Stimulated activated CD4-positive, alpha-beta T cell treated with anti-CD3 and anti-CD28 coated beads, Interleukin-1b, Interleukin-23, amount 100 ng/mL, for 24 hours (primary cell): Measurements from ENCODE around the gene ARHGAP24.
"Not testable (repeated sequence)": the region's sequence is repeated elsewhere in the genome, so short reads cannot be mapped to it uniquely, and the experiment has no call there.

Experiments used
- DNase-seq, 4 experiments: peaks; one replicate each; pipeline ENCODE4 v3.0.0-alpha.2; 2020; ENCODE audit warnings: low read depth in 4 of 4, low spot score in 1 of 4

Gene ARHGAP24

GRCh38 chr4:85482010-85482738 is 7.2 kb downstream of the ARHGAP24 start:
- no peak for DNase-seq

GRCh38 chr4:85486425-85487086 is 11.6 kb downstream of the ARHGAP24 start:
- DNase-seq, result no peak

GRCh38 chr4:85488416-85488815 is 13.5 kb downstream of the ARHGAP24 start:
- DNase-seq, result no peak

GRCh38 chr4:85489273-85489981 is 14.5 kb downstream of the ARHGAP24 start:
- no peak for DNase-seq

- DNase-seq, result no peak
Measured at GRCh38 chr4:85491527-85491926, 16.6 kb downstream of the ARHGAP24 start.

- DNase-seq, result no peak
Measured at GRCh38 chr4:85492336-85492735, 17.4 kb downstream of the ARHGAP24 start.

- no peak for DNase-seq
Measured at GRCh38 chr4:85495621-85496020, 20.7 kb downstream of the ARHGAP24 start.

GRCh38 chr4:85496126-85496849 is 21.3 kb downstream of the ARHGAP24 start:
- DNase-seq, result no peak

- DNase-seq, result no peak
Measured at GRCh38 chr4:85496933-85497332, 22.0 kb downstream of the ARHGAP24 start.

- DNase-seq, result no peak
Measured at GRCh38 chr4:85498068-85498733, 23.3 kb downstream of the ARHGAP24 start.

GRCh38 chr4:85499573-85499972 is 24.6 kb downstream of the ARHGAP24 start:
- no peak for DNase-seq

GRCh38 chr4:85500110-85500867 is 25.3 kb downstream of the ARHGAP24 start:
- no peak for DNase-seq

- DNase-seq, result not testable (repeated sequence)
Measured at GRCh38 chr4:85501145-85501544, 26.2 kb downstream of the ARHGAP24 start.

- DNase-seq, result no peak
Measured at GRCh38 chr4:85508654-85509053, 33.7 kb downstream of the ARHGAP24 start.

- no peak for DNase-seq
Measured at GRCh38 chr4:85509882-85510631, 35.1 kb downstream of the ARHGAP24 start.

GRCh38 chr4:85510632-85510984 is 35.7 kb downstream of the ARHGAP24 start:
- no peak for DNase-seq

GRCh38 chr4:85512446-85513205 is 37.7 kb downstream of the ARHGAP24 start:
- DNase-seq, result no peak

- no peak for DNase-seq
Measured at GRCh38 chr4:85514117-85514516, 39.2 kb downstream of the ARHGAP24 start.

- no peak for DNase-seq
Measured at GRCh38 chr4:85514783-85515182, 39.8 kb downstream of the ARHGAP24 start.
